DND-41 (cell line): Measurements from ENCODE around the gene CRACR2B.

ENCODE experiments used
- ATAC-seq: fragments of 200-7000 bp; cut with Tn5 transposase; 3 replicates; pipeline ENCODE4 v1.9.1; 2021; ENCODE audit warnings: low read depth; ENCODE audit not compliant: insufficient read depth
- DNase-seq: peaks from one replicate; pipeline ENCODE4 v3.0.0-alpha.2; 2020
- H2AFZ ChIP-seq: 2 replicates; pipeline ENCODE4 v1.6.0; 2012; ENCODE audit warnings: low read depth, low read length
- H3K27ac ChIP-seq: 2 replicates; pipeline ENCODE4 v1.5.1; 2012; ENCODE audit warnings: low read length, inconsistent platforms
- H3K27me3 ChIP-seq: fragments of 200-600 bp; sonication (generic); 2 replicates; pipeline ENCODE4 v1.6.0; 2012; ENCODE audit warnings: low read length, mild to moderate bottlenecking, inconsistent platforms; ENCODE audit not compliant: insufficient read depth, poor library complexity
- H3K36me3 ChIP-seq: 2 replicates; pipeline ENCODE4 v1.5.1; 2012; ENCODE audit warnings: low read length, inconsistent platforms; ENCODE audit not compliant: insufficient read depth
- H3K4me1 ChIP-seq: 2 replicates; pipeline ENCODE4 v1.5.1; 2012; ENCODE audit warnings: mild to moderate bottlenecking, low read length; ENCODE audit not compliant: insufficient read depth
- H3K4me2 ChIP-seq: 2 replicates; pipeline ENCODE4 v1.6.0; 2012; ENCODE audit warnings: mild to moderate bottlenecking, moderate library complexity, low read length, inconsistent platforms; ENCODE audit not compliant: insufficient read depth
- H3K4me3 ChIP-seq, 2 experiments: fragments of 200-600 bp in 1 of 2; shearing (Covaris generic) in 1 of 2; 2 replicates each; pipeline ENCODE4 v1.5.1; 2012 to 2016; ENCODE audit warnings: inconsistent platforms in 2 of 2, low read length in 2 of 2, mild to moderate bottlenecking in 2 of 2, low read depth in 1 of 2, moderate library complexity in 1 of 2
- H3K79me2 ChIP-seq: 2 replicates; pipeline ENCODE4 v1.6.0; 2012; ENCODE audit warnings: low read length, inconsistent platforms; ENCODE audit not compliant: insufficient read depth
- H3K9ac ChIP-seq: 2 replicates; pipeline ENCODE4 v1.6.0; 2012; ENCODE audit warnings: low read depth, mild to moderate bottlenecking, inconsistent platforms, low read length, moderate library complexity
- H3K9me3 ChIP-seq: 2 replicates; pipeline ENCODE4 v1.5.1; 2012; ENCODE audit warnings: low read length, moderate library complexity, mild to moderate bottlenecking, inconsistent platforms; ENCODE audit not compliant: insufficient read depth, severe bottlenecking
- H4K20me1 ChIP-seq: 2 replicates; pipeline ENCODE4 v1.6.0; 2012; ENCODE audit warnings: low read length; ENCODE audit not compliant: insufficient read depth
- CTCF ChIP-seq: IDR thresholded peaks from 2 replicates; pipeline ENCODE4 v1.5.1; 2012; ENCODE audit warnings: borderline replicate concordance, low read length, moderate library complexity, mild to moderate bottlenecking; ENCODE audit not compliant: poor library complexity, severe bottlenecking; ENCODE audit errors: extremely low read depth
- EZH2 ChIP-seq: IDR thresholded peaks from 3 replicates; pipeline ENCODE4 v1.6.1; 2012; ENCODE audit warnings: borderline replicate concordance, low read depth, mild to moderate bottlenecking, moderate library complexity, low read length, inconsistent platforms; ENCODE audit not compliant: severe bottlenecking

The CRACR2B gene

GRCh38 chr11:826836-827145 is 928 bp upstream of the CRACR2B start:
- Histone ChIP-seq H3K27ac (no peak overlapping the region), H3K36me3 (peaks cover 29% of the 10 kb centered on the region), H3K9me3 (no peaks in the 10 kb centered on the region), H3K9ac (peak overlapping the region; percentile 48; the same call in 1 of the 2 replicates), H3K4me2 (peak overlapping the region; percentile 80), H2AFZ (no peak overlapping the region), H3K27me3 (peaks cover 53% of the 10 kb centered on the region), H3K4me1 (peaks cover 20% of the 10 kb centered on the region), H4K20me1 (peaks cover 29% of the 10 kb centered on the region), H3K4me3 (peak overlapping the region in 1 of 2 experiments; percentile 53; a peak in 3 of 4 replicates), H3K79me2 (peaks cover 3% of the 10 kb centered on the region; the same call in 1 of the 2 replicates)
- DNase-seq (peak; percentile 33), ATAC-seq (peak; percentile 48)
- TF ChIP-seq EZH2 = peak; percentile 99
- no peak for TF ChIP-seq CTCF

- Histone ChIP-seq H3K4me1 (peaks cover 22% of the 10 kb centered on the region), H4K20me1 (peaks cover 24% of the 10 kb centered on the region), H2AFZ (no peak overlapping the region), H3K27me3 (peaks cover 53% of the 10 kb centered on the region), H3K4me3 (peak overlapping the region in 1 of 2 experiments; percentile 53; a peak in 3 of 4 replicates), H3K36me3 (peaks cover 24% of the 10 kb centered on the region), H3K27ac (no peak overlapping the region), H3K79me2 (no peaks in the 10 kb centered on the region), H3K9ac (peak overlapping the region; percentile 48; the same call in 1 of the 2 replicates), H3K9me3 (no peaks in the 10 kb centered on the region), H3K4me2 (peak overlapping the region; percentile 80)
- ATAC-seq (peak; percentile 23; the same call in 1 of the 3 replicates), DNase-seq (no peak)
- TF ChIP-seq CTCF (no peak), EZH2 (peak; percentile 93)
Measured at GRCh38 chr11:827146-827896, 398 bp upstream of the CRACR2B start.

GRCh38 chr11:828506-829175 is 922 bp downstream of the CRACR2B start:
- Histone ChIP-seq H3K79me2 (no peaks in the 10 kb centered on the region), H3K4me3 (no peak overlapping the region), H3K9ac (no peak overlapping the region), H3K36me3 (peaks cover 20% of the 10 kb centered on the region), H3K9me3 (no peaks in the 10 kb centered on the region), H4K20me1 (peaks cover 21% of the 10 kb centered on the region), H3K4me2 (no peak overlapping the region), H3K4me1 (peaks cover 30% of the 10 kb centered on the region), H3K27me3 (peaks cover 53% of the 10 kb centered on the region), H2AFZ (no peak overlapping the region), H3K27ac (no peak overlapping the region)
- ATAC-seq (no peak), DNase-seq (no peak)
- TF ChIP-seq CTCF = no peak
- TF ChIP-seq EZH2 = peak; percentile 4
